GM23248 (cell line): ENCODE data around the gene IVL. TPM values are rescaled to one million over a fixed set of nuclear protein-coding genes. Genes with fewer than 3 reads are reported as not detected.

ENCODE experiments used
- DNase-seq: peaks from one replicate; pipeline ENCODE4 v3.0.0-alpha.2; 2015
- H2AFZ ChIP-seq: fragments of 200-600 bp; sonication (generic); 2 replicates; pipeline ENCODE4 v1.6.1; 2016; ENCODE audit warnings: antibody characterized with exemption
- H3F3A ChIP-seq: fragments of 200-600 bp; sonication (generic); 2 replicates; pipeline ENCODE4 v1.6.1; 2016; ENCODE audit warnings: mild to moderate bottlenecking, antibody characterized with exemption, mixed run types; ENCODE audit not compliant: insufficient read depth
- H3K27ac ChIP-seq: fragments of 200-600 bp; sonication (generic); 2 replicates; pipeline ENCODE4 v1.5.1; 2016; ENCODE audit warnings: mild to moderate bottlenecking
- H3K27me3 ChIP-seq: fragments of 200-600 bp; sonication (generic); replicated peaks from 2 replicates; pipeline ENCODE4 v1.6.1; 2016; ENCODE audit warnings: mild to moderate bottlenecking; ENCODE audit not compliant: insufficient read depth
- H3K36me3 ChIP-seq: fragments of 200-600 bp; sonication (generic); 2 replicates; pipeline ENCODE4 v1.6.1; 2016; ENCODE audit warnings: low read depth, mild to moderate bottlenecking
- H3K4me1 ChIP-seq: fragments of 200-600 bp; sonication (generic); 2 replicates; pipeline ENCODE4 v1.6.1; 2016; ENCODE audit warnings: mild to moderate bottlenecking; ENCODE audit not compliant: insufficient read depth
- H3K4me2 ChIP-seq: fragments of 200-600 bp; sonication (generic); one replicate; pipeline ENCODE4 v1.6.1; 2016; ENCODE audit warnings: mild to moderate bottlenecking; ENCODE audit not compliant: unreplicated experiment
- H3K4me3 ChIP-seq: fragments of 200-600 bp; sonication (generic); 2 replicates; pipeline ENCODE4 v1.5.1; 2016; ENCODE audit warnings: mild to moderate bottlenecking
- H3K79me2 ChIP-seq: fragments of 200-600 bp; sonication (generic); 2 replicates; pipeline ENCODE4 v1.6.1; 2016; ENCODE audit warnings: mild to moderate bottlenecking; ENCODE audit not compliant: insufficient read depth
- H3K9ac ChIP-seq: fragments of 200-600 bp; sonication (generic); 2 replicates; pipeline ENCODE4 v1.6.1; 2016; ENCODE audit warnings: mild to moderate bottlenecking
- H3K9me2 ChIP-seq: fragments of 200-600 bp; sonication (generic); 2 replicates; pipeline ENCODE4 v1.6.1; 2016; ENCODE audit warnings: mixed run types, mild to moderate bottlenecking, moderate library complexity; ENCODE audit not compliant: insufficient read depth
- H3K9me3 ChIP-seq: fragments of 200-600 bp; sonication (generic); one replicate; pipeline ENCODE4 v1.6.1; 2017; ENCODE audit warnings: low read depth
- H4K20me1 ChIP-seq: fragments of 200-600 bp; sonication (generic); 2 replicates; pipeline ENCODE4 v1.6.0; 2016; ENCODE audit not compliant: insufficient read depth
- EZH2 ChIP-seq: fragments of 200-600 bp; sonication (generic); IDR thresholded peaks from 2 replicates; pipeline ENCODE4 v1.6.1; 2018; ENCODE audit warnings: antibody characterized with exemption, mild to moderate bottlenecking; ENCODE audit not compliant: insufficient read depth, poor library complexity, severe bottlenecking
- EZH2phosphoT487 ChIP-seq: fragments of 200-600 bp; sonication (generic); IDR thresholded peaks from 2 replicates; pipeline ENCODE4 v1.6.1; 2018; ENCODE audit warnings: antibody characterized with exemption, moderate library complexity, mild to moderate bottlenecking, low read depth; ENCODE audit not compliant: insufficient read depth
- WGBS, 2 experiments: methylation state at CpG; one replicate each; pipeline ENCODE4 v1.1.6; 2015 to 2017; ENCODE audit warnings: low lambda C conversion rate in 2 of 2, low coverage in 1 of 2; ENCODE audit errors: missing lambda C conversion rate in 2 of 2; 5-methylcytosine and 5-hydroxymethylcytosine counted together
- in situ Hi-C: fragments of 300-500 bp; cut with MboI; formaldehyde crosslinking; loops from 2 replicates; pipeline ENCODE4 v1.15.0; 2020
- polyA plus RNA-seq: library from polyadenylated mRNA; unstranded; fragments of >200 nt; fragmentation: Nextera tagmentation; extraction: Ambion mirVana; gene quantifications from 2 replicates; pipeline ENCODE4 v1.2.1, GENCODE V29; 2016
- total RNA-seq: library from RNA; depleted of rRNA; stranded (reverse); fragments of >200 nt; shearing (Covaris generic); gene quantifications from 2 replicates; pipeline ENCODE4 v1.2.3, GENCODE V29; 2014

The IVL gene
- total and polyA plus RNA-seq, 2 experiments from 2014 or later, result 0.68 to 0.76 TPM

GRCh38 chr1:152919071-152919470, 10.7 kb downstream of the IVL start:
- Histone ChIP-seq H3K36me3 (no peaks in the 10 kb centered on the region), H3K9ac (no peak overlapping the region), H3K4me1 (no peaks in the 10 kb centered on the region), H3K4me2 (no peak overlapping the region), H3K79me2 (no peaks in the 10 kb centered on the region), H3K27ac (no peak overlapping the region), H3K27me3 (no peaks in the 10 kb centered on the region), H3K9me3 (no peaks in the 10 kb centered on the region), H3K9me2 (no peaks in the 10 kb centered on the region), H3F3A (no peaks in the 10 kb centered on the region), H2AFZ (no peak overlapping the region), H3K4me3 (no peak overlapping the region), H4K20me1 (no peaks in the 10 kb centered on the region)
- in situ Hi-C loops, result no loop called here
- DNase-seq, result peak; percentile 22
- TF ChIP-seq EZH2 (no peak), EZH2phosphoT487 (no peak)

DNA sequence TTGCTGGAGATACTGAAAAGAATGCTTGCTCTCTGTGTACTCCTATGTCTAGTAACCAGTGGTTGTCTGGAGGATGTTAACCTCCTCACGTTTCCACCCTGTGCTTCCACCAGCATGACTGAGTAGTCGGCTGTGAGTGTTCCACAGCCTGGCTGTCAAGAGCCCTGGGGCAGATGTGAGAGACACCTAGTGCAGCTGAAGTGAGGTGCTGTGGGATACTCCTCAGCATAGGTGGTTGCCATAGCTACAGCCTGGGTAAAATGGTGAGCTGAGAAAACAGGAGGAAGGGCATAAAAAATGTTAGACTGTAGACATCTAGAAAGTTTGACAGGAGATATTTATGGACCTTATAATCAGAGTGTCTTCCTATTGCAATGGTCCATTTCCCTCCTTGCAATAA, 15.8 kb downstream of the IVL start:
- in situ Hi-C loops, result no loop called here
- Histone ChIP-seq H3K9ac (no peak overlapping the region), H3K9me2 (no peaks in the 10 kb centered on the region), H3K79me2 (no peaks in the 10 kb centered on the region), H3K4me1 (no peaks in the 10 kb centered on the region), H3K36me3 (no peaks in the 10 kb centered on the region), H3K27me3 (no peaks in the 10 kb centered on the region), H3K9me3 (no peaks in the 10 kb centered on the region), H3K4me2 (no peak overlapping the region), H3F3A (no peaks in the 10 kb centered on the region), H4K20me1 (no peaks in the 10 kb centered on the region), H3K27ac (no peak overlapping the region), H2AFZ (no peak overlapping the region), H3K4me3 (no peak overlapping the region)
- TF ChIP-seq EZH2phosphoT487 (no peak), EZH2 (no peak)
- 29 to 33% methylated on average over 2 of the region's 2 CpGs for WGBS, 2 experiments
- DNase-seq, result no peak

DNA sequence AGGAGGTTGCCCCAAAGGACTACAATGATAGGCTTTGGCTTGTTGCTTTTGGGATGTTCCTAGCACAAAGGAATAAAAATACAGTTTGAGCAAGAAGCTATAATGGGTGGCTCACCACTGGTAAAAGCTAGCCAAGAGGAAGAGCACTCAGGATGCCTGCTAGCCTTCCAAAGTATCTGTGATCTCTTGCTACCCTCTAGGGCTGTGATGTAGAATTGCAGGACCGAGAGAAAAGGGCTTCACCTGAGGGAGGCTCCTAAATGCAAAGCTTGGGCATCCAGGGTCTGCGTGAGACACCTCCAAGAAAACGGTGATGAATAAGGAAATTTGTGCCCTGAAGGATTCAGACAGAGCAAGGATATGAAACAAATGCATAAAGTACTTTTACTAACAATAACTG, 17.7 kb downstream of the IVL start:
- in situ Hi-C loops, result loop anchor here (5.0 kb wide), 1 partner anchor 54 kb away; no protein-coding TSS in a partner anchor
- TF ChIP-seq EZH2 (no peak), EZH2phosphoT487 (no peak)
- H2AFZ ChIP-seq, result peak overlapping the region; percentile 48; the same call in 1 of the 2 replicates
- no peaks in the 10 kb centered on the region for H3K36me3 ChIP-seq
- no peaks in the 10 kb centered on the region for H3K9me3 ChIP-seq
- H3K9ac ChIP-seq, result no peak overlapping the region
- no peaks in the 10 kb centered on the region for H3K79me2 ChIP-seq
- H3K27ac ChIP-seq, result no peak overlapping the region
- H4K20me1 ChIP-seq, result no peaks in the 10 kb centered on the region
- H3K4me2 ChIP-seq, result no peak overlapping the region
- 30 to 35% methylated on average over 3 of the region's 3 CpGs for WGBS, 2 experiments
- no peaks in the 10 kb centered on the region for H3K27me3 ChIP-seq
- H3K4me1 ChIP-seq, result no peaks in the 10 kb centered on the region
- H3K9me2 ChIP-seq, result no peaks in the 10 kb centered on the region
- H3F3A ChIP-seq, result no peaks in the 10 kb centered on the region
- H3K4me3 ChIP-seq, result no peak overlapping the region
- peak; percentile 87 for DNase-seq

- no peaks in the 10 kb centered on the region for H3K4me1 ChIP-seq
- H3K79me2 ChIP-seq, result no peaks in the 10 kb centered on the region
- no peak overlapping the region for H3K4me3 ChIP-seq
- peaks cover 6% of the 10 kb centered on the region; the same call in 1 of the 2 replicates for H3K27me3 ChIP-seq
- H2AFZ ChIP-seq, result no peak overlapping the region
- no peaks in the 10 kb centered on the region for H3K9me2 ChIP-seq
- peak; percentile 14 for DNase-seq
- no peaks in the 10 kb centered on the region for H3K36me3 ChIP-seq
- no peaks in the 10 kb centered on the region for H3F3A ChIP-seq
- no peak overlapping the region for H3K9ac ChIP-seq
- H3K4me2 ChIP-seq, result no peak overlapping the region
- 63 to 68% methylated on average over 3 of the region's 3 CpGs for WGBS, 2 experiments
- no peaks in the 10 kb centered on the region for H3K9me3 ChIP-seq
- in situ Hi-C loops, result loop anchor here (5.0 kb wide), 1 partner anchor 56 kb away; no protein-coding TSS in a partner anchor
- H3K27ac ChIP-seq, result no peak overlapping the region
- H4K20me1 ChIP-seq, result no peaks in the 10 kb centered on the region
- TF ChIP-seq EZH2phosphoT487 (no peak), EZH2 (no peak)
Observed at GRCh38 chr1:152928671-152929070, 20.3 kb downstream of the IVL start.

- 37 to 39% methylated on average over 4 of the region's 4 CpGs for whole genome bisulfite sequencing, 2 experiments
- no peak overlapping the region for H3K4me2 ChIP-seq
- no peak overlapping the region for H3K9ac ChIP-seq
- H3K4me1 ChIP-seq, result no peaks in the 10 kb centered on the region
- in situ Hi-C loops, result no loop called here
- H3K27me3 ChIP-seq, result peaks cover 10% of the 10 kb centered on the region
- no peak overlapping the region for H3K4me3 ChIP-seq
- no peak overlapping the region for H2AFZ ChIP-seq
- DNase-seq, result no peak
- H3K36me3 ChIP-seq, result no peaks in the 10 kb centered on the region
- H3K79me2 ChIP-seq, result no peaks in the 10 kb centered on the region
- no peaks in the 10 kb centered on the region for H3K9me2 ChIP-seq
- no peak overlapping the region for H3K27ac ChIP-seq
- no peaks in the 10 kb centered on the region for H3F3A ChIP-seq
- H4K20me1 ChIP-seq, result no peaks in the 10 kb centered on the region
- TF ChIP-seq EZH2phosphoT487 (no peak), EZH2 (no peak)
- H3K9me3 ChIP-seq, result no peaks in the 10 kb centered on the region
Observed at GRCh38 chr1:152932170-152932811, 23.9 kb downstream of the IVL start.
